WTC11 (cell line): ENCODE data around the gene LRRC41.
"Not testable (repeated sequence)": the region's sequence is repeated elsewhere in the genome, so short reads cannot be mapped to it uniquely, and the experiment has no call there.

Experiments used
- CREB1 ChIP-seq: sonication (generic); formaldehyde crosslinking; IDR thresholded peaks from 2 replicates; pipeline ENCODE4 v1.8.0; 2023; ENCODE audit warnings: mild to moderate bottlenecking, missing genetic modification reagents
- ELF4 ChIP-seq: sonication (generic); formaldehyde crosslinking; IDR thresholded peaks from 2 replicates; pipeline ENCODE4 v1.8.1; 2022; ENCODE audit warnings: low read depth, mild to moderate bottlenecking, moderate library complexity, missing genetic modification reagents
- IRF2 ChIP-seq: sonication (generic); formaldehyde crosslinking; IDR thresholded peaks from 2 replicates; pipeline ENCODE4 v1.8.0; 2022; ENCODE audit warnings: low read depth, missing genetic modification reagents, borderline replicate concordance
- MXD4 ChIP-seq: fragments of 250-450 bp; sonication (Bioruptor Pico); IDR thresholded peaks from 2 replicates; pipeline ENCODE4 v1.8.0; 2021; ENCODE audit warnings: mild to moderate bottlenecking, moderate library complexity, borderline replicate concordance
- TEAD1 ChIP-seq: sonication (generic); formaldehyde crosslinking; IDR thresholded peaks from 2 replicates; pipeline ENCODE4 v1.8.0; 2022; ENCODE audit warnings: mild to moderate bottlenecking, missing genetic modification reagents
- TF ChIP-seq, protein P1 (sequence below): fragments of 200-600 bp; IDR thresholded peaks from 2 replicates; pipeline ENCODE4 v1.8.0; 2022; ENCODE audit warnings: antibody characterized with exemption
- TF ChIP-seq, protein P2 (sequence below): sonication (generic); formaldehyde crosslinking; IDR thresholded peaks from 2 replicates; pipeline ENCODE4 v1.8.0; 2023; ENCODE audit warnings: missing genetic modification reagents
- TF ChIP-seq, protein P3 (sequence below): sonication (generic); formaldehyde crosslinking; IDR thresholded peaks from 2 replicates; pipeline ENCODE4 v1.8.1; 2023; ENCODE audit warnings: mild to moderate bottlenecking, missing genetic modification reagents
- TF ChIP-seq, protein P4 (sequence below): sonication (generic); formaldehyde crosslinking; IDR thresholded peaks from 2 replicates; pipeline ENCODE4 v1.8.1; 2023; ENCODE audit warnings: mild to moderate bottlenecking, moderate library complexity, missing genetic modification reagents
- TF ChIP-seq, protein P5 (sequence below): sonication (generic); formaldehyde crosslinking; IDR thresholded peaks from 2 replicates; pipeline ENCODE4 v1.8.1; 2022; ENCODE audit warnings: missing genetic modification reagents, borderline replicate concordance

DNA sequence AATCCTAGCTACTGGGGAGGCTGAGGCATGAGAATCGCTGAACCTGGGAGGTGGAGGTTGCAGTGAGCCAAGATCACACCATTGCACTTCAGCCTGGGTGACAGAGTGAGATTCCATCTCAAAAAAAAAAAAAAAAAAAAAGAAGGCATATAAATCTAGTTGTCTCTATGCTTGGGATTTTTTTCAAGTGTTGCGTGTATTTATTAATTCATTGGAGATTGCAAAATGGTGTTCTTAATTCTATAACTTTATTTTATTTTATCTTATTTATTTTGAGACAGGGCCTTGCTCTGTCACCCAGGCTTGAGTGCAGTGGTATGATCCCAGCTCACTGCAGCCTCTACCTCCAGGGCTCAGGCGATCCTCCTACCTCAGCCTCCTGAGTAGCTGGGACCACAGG, 72.2 kb downstream of the LRRC41 start:
- TF ChIP-seq, protein P1, sequence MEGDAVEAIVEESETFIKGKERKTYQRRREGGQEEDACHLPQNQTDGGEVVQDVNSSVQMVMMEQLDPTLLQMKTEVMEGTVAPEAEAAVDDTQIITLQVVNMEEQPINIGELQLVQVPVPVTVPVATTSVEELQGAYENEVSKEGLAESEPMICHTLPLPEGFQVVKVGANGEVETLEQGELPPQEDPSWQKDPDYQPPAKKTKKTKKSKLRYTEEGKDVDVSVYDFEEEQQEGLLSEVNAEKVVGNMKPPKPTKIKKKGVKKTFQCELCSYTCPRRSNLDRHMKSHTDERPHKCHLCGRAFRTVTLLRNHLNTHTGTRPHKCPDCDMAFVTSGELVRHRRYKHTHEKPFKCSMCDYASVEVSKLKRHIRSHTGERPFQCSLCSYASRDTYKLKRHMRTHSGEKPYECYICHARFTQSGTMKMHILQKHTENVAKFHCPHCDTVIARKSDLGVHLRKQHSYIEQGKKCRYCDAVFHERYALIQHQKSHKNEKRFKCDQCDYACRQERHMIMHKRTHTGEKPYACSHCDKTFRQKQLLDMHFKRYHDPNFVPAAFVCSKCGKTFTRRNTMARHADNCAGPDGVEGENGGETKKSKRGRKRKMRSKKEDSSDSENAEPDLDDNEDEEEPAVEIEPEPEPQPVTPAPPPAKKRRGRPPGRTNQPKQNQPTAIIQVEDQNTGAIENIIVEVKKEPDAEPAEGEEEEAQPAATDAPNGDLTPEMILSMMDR = not testable (repeated sequence)
- TF ChIP-seq MXD4, ELF4, IRF2, CREB1, TEAD1 (CRISPR knock-in tag): not testable (repeated sequence)
- TF ChIP-seq, protein P2, sequence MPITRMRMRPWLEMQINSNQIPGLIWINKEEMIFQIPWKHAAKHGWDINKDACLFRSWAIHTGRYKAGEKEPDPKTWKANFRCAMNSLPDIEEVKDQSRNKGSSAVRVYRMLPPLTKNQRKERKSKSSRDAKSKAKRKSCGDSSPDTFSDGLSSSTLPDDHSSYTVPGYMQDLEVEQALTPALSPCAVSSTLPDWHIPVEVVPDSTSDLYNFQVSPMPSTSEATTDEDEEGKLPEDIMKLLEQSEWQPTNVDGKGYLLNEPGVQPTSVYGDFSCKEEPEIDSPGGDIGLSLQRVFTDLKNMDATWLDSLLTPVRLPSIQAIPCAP = not testable (repeated sequence)
- TF ChIP-seq, protein P3, sequence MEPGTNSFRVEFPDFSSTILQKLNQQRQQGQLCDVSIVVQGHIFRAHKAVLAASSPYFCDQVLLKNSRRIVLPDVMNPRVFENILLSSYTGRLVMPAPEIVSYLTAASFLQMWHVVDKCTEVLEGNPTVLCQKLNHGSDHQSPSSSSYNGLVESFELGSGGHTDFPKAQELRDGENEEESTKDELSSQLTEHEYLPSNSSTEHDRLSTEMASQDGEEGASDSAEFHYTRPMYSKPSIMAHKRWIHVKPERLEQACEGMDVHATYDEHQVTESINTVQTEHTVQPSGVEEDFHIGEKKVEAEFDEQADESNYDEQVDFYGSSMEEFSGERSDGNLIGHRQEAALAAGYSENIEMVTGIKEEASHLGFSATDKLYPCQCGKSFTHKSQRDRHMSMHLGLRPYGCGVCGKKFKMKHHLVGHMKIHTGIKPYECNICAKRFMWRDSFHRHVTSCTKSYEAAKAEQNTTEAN (CRISPR knock-in tag) = not testable (repeated sequence)
- TF ChIP-seq, protein P4, sequence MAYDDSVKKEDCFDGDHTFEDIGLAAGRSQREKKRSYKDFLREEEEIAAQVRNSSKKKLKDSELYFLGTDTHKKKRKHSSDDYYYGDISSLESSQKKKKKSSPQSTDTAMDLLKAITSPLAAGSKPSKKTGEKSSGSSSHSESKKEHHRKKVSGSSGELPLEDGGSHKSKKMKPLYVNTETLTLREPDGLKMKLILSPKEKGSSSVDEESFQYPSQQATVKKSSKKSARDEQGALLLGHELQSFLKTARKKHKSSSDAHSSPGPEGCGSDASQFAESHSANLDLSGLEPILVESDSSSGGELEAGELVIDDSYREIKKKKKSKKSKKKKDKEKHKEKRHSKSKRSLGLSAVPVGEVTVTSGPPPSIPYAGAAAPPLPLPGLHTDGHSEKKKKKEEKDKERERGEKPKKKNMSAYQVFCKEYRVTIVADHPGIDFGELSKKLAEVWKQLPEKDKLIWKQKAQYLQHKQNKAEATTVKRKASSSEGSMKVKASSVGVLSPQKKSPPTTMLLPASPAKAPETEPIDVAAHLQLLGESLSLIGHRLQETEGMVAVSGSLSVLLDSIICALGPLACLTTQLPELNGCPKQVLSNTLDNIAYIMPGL (CRISPR knock-in tag) = not testable (repeated sequence)
- TF ChIP-seq, protein P5, sequence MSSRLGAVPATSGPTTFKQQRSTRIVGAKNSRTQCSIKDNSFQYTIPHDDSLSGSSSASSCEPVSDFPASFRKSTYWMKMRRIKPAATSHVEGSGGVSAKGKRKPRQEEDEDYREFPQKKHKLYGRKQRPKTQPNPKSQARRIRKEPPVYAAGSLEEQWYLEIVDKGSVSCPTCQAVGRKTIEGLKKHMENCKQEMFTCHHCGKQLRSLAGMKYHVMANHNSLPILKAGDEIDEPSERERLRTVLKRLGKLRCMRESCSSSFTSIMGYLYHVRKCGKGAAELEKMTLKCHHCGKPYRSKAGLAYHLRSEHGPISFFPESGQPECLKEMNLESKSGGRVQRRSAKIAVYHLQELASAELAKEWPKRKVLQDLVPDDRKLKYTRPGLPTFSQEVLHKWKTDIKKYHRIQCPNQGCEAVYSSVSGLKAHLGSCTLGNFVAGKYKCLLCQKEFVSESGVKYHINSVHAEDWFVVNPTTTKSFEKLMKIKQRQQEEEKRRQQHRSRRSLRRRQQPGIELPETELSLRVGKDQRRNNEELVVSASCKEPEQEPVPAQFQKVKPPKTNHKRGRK (CRISPR knock-in tag) = not testable (repeated sequence)
